H1 (cell line): ENCODE data around the gene ALG6. TPM values are rescaled to one million over a fixed set of nuclear protein-coding genes. Genes with fewer than 3 reads are reported as not detected.

Experiments
- CTCF ChIA-PET: fragments of 300-600 bp; sonication (Branson Sonifier 250); formaldehyde crosslinking; loops from one replicate; lab custom pipeline; 2021; ENCODE audit not compliant: partially characterized antibody; lab: Charles Lee
- POLR2A ChIA-PET: fragments of 300-600 bp; sonication (Branson Sonifier 250); formaldehyde crosslinking; loops from one replicate; lab custom pipeline; 2021; ENCODE audit warnings: inconsistent platforms; ENCODE audit not compliant: partially characterized antibody; lab: Charles Lee
- DNase-seq, 2 experiments: peaks; one replicate each; pipeline versions ENCODE4 v3.0.0 to v3.0.0-alpha.2; 2010 to 2022; ENCODE audit warnings: low spot score in 2 of 2, low read depth in 1 of 2, mixed read lengths in 1 of 2
- FAIRE-seq: peaks from 2 replicates; lab custom pipeline; 2011; peaks lifted over from hg19 to GRCh38; lab: Jason Lieb, UNC
- H2AFZ ChIP-seq: 2 replicates; pipeline ENCODE4 v1.8.1; 2012; ENCODE audit warnings: low read length, inconsistent platforms
- H2AK5ac ChIP-seq: 2 replicates; pipeline ENCODE4 v1.6.1; 2013; ENCODE audit warnings: low read depth, low read length
- H2BK120ac ChIP-seq: replicated peaks from 2 replicates; pipeline ENCODE3; 2013; ENCODE audit warnings: low read depth, low read length, inconsistent platforms
- H2BK12ac ChIP-seq: 2 replicates; pipeline ENCODE4 v1.6.1; 2013; ENCODE audit warnings: low read depth, low read length
- H2BK15ac ChIP-seq: 2 replicates; pipeline ENCODE4 v1.6.1; 2013; ENCODE audit warnings: low read length
- H2BK20ac ChIP-seq: 2 replicates; pipeline ENCODE4 v1.6.1; 2013; ENCODE audit warnings: low read length
- H2BK5ac ChIP-seq: 2 replicates; pipeline ENCODE4 v1.6.1; 2013; ENCODE audit warnings: low read depth, low read length
- H3K14ac ChIP-seq: 2 replicates; pipeline ENCODE4 v1.6.1; 2013; ENCODE audit warnings: inconsistent platforms; ENCODE audit not compliant: insufficient read length
- H3K18ac ChIP-seq: 2 replicates; pipeline ENCODE4 v1.6.1; 2013; ENCODE audit warnings: low read length; ENCODE audit errors: extremely low read depth
- H3K23ac ChIP-seq: 2 replicates; pipeline ENCODE4 v1.6.1; 2013; ENCODE audit warnings: inconsistent platforms; ENCODE audit not compliant: insufficient read length
- H3K23me2 ChIP-seq: 2 replicates; pipeline ENCODE4 v1.6.1; 2013; ENCODE audit warnings: low read depth, low read length
- H3K27ac ChIP-seq: 2 replicates; pipeline ENCODE4 v1.6.1; 2011; ENCODE audit warnings: low read depth, low read length, inconsistent platforms
- H3K27me3 ChIP-seq, 4 experiments: replicated peaks in 1 of 4; 1 replicate in 1 of 4; 2 replicates in 3 of 4; pipeline versions ENCODE4 v1.6.1 to v1.8.1; 2011 to 2013; ENCODE audit warnings: low read length in 3 of 4, mild to moderate bottlenecking in 3 of 4, inconsistent platforms in 2 of 4, mixed read lengths in 2 of 4, moderate library complexity in 1 of 4; ENCODE audit not compliant: control insufficient read depth in 3 of 4, insufficient read depth in 3 of 4; ENCODE audit errors: extremely low read depth in 1 of 4
- H3K36me3 ChIP-seq, 4 experiments: 2 replicates each; pipeline versions ENCODE4 v1.6.1 to v1.8.1; 2011 to 2013; ENCODE audit warnings: mild to moderate bottlenecking in 4 of 4, low read length in 3 of 4, moderate library complexity in 2 of 4, control low read depth in 1 of 4, inconsistent platforms in 1 of 4; ENCODE audit not compliant: insufficient read depth in 4 of 4, control insufficient read depth in 2 of 4
- H3K4ac ChIP-seq: replicated peaks from 2 replicates; pipeline ENCODE3; 2013; ENCODE audit warnings: low read length, low read depth, mixed read lengths, inconsistent platforms; ENCODE audit not compliant: insufficient read length
- H3K4me1 ChIP-seq, 4 experiments: replicated peaks in 1 of 4; 1 replicate in 1 of 4; 2 replicates in 3 of 4; pipeline versions ENCODE4 v1.6.1 to v1.8.1; 2011 to 2013; ENCODE audit warnings: low read length in 3 of 4, inconsistent platforms in 2 of 4, mixed read lengths in 1 of 4; ENCODE audit not compliant: insufficient read depth in 4 of 4, control insufficient read depth in 3 of 4
- H3K4me2 ChIP-seq, 2 experiments: 2 replicates each; pipeline versions ENCODE4 v1.6.1 to v1.8.1; 2011 to 2013; ENCODE audit warnings: low read depth in 2 of 2, low read length in 2 of 2, control low read depth in 1 of 2, inconsistent platforms in 1 of 2, mild to moderate bottlenecking in 1 of 2; ENCODE audit not compliant: insufficient read depth in 1 of 2
- H3K4me3 ChIP-seq, 4 experiments: fragments of 200-600, 300-600 bp in 1 of 4; sonication (generic), shearing (Covaris generic), sonication (Bioruptor Twin) in 1 of 4; 2 replicates each; pipeline versions ENCODE4 v1.5.1 to v1.8.1; 2011 to 2016; ENCODE audit warnings: low read length in 4 of 4, low read depth in 3 of 4, control low read depth in 2 of 4, inconsistent platforms in 2 of 4, mild to moderate bottlenecking in 2 of 4, mixed read lengths in 1 of 4, moderate library complexity in 1 of 4; ENCODE audit not compliant: insufficient read depth in 2 of 4; ENCODE audit errors: extremely low read depth in 1 of 4
- H3K56ac ChIP-seq: replicated peaks from 2 replicates; pipeline ENCODE3; 2013; ENCODE audit warnings: low read depth, mild to moderate bottlenecking, mixed read lengths, low read length, inconsistent platforms; ENCODE audit not compliant: insufficient read length
- H3K79me1 ChIP-seq: 2 replicates; pipeline ENCODE4 v1.6.1; 2013; ENCODE audit warnings: low read depth, low read length, control low read depth
- H3K79me2 ChIP-seq, 2 experiments: 2 replicates each; pipeline versions ENCODE4 v1.6.1 to v1.8.1; 2012 to 2013; ENCODE audit warnings: low read length in 2 of 2, mild to moderate bottlenecking in 2 of 2, inconsistent platforms in 1 of 2; ENCODE audit not compliant: insufficient read depth in 2 of 2, control insufficient read depth in 1 of 2
- H3K9ac ChIP-seq, 4 experiments: replicated peaks in 1 of 4; 1 replicate in 1 of 4; 2 replicates in 3 of 4; pipeline versions ENCODE4 v1.6.1 to v1.8.1; 2011 to 2013; ENCODE audit warnings: low read depth in 3 of 4, low read length in 3 of 4, control low read depth in 2 of 4, mild to moderate bottlenecking in 2 of 4, moderate library complexity in 2 of 4, inconsistent platforms in 1 of 4; ENCODE audit errors: extremely low read depth in 1 of 4
- H3K9me3 ChIP-seq, 2 experiments: 2 replicates each; pipeline versions ENCODE4 v1.6.1 to v1.8.1; 2012 to 2013; ENCODE audit warnings: mild to moderate bottlenecking in 2 of 2, moderate library complexity in 2 of 2, control low read depth in 1 of 2, inconsistent platforms in 1 of 2, low read depth in 1 of 2, low read length in 1 of 2, mixed read lengths in 1 of 2; ENCODE audit not compliant: insufficient read depth in 2 of 2
- H4K20me1 ChIP-seq, 2 experiments: replicated peaks in 1 of 2; 2 replicates each; pipeline versions ENCODE3 to v1.8.1; 2011 to 2013; ENCODE audit warnings: inconsistent platforms in 2 of 2, low read length in 2 of 2, mild to moderate bottlenecking in 1 of 2; ENCODE audit not compliant: insufficient read depth in 2 of 2, control insufficient read depth in 1 of 2
- H4K5ac ChIP-seq: 2 replicates; pipeline ENCODE4 v1.6.1; 2013; ENCODE audit warnings: low read length, low read depth, mixed read lengths, inconsistent platforms; ENCODE audit not compliant: insufficient read length
- H4K8ac ChIP-seq: 2 replicates; pipeline ENCODE4 v1.8.0; 2013; ENCODE audit warnings: mild to moderate bottlenecking, moderate library complexity, low read length, inconsistent platforms; ENCODE audit not compliant: insufficient read depth; ENCODE audit errors: extremely low read depth
- H4K91ac ChIP-seq: replicated peaks from 2 replicates; pipeline ENCODE3; 2013; ENCODE audit warnings: low read length, mixed read lengths, inconsistent platforms; ENCODE audit not compliant: insufficient read length
- ATF2 ChIP-seq: IDR thresholded peaks from 2 replicates; pipeline ENCODE4 v1.6.1; 2012; ENCODE audit warnings: low read length, inconsistent platforms
- EGR1 ChIP-seq: IDR thresholded peaks from 2 replicates; pipeline ENCODE4 v1.6.1; 2011; ENCODE audit warnings: low read depth, low read length, borderline replicate concordance
- YY1 ChIP-seq: IDR thresholded peaks from 2 replicates; pipeline ENCODE4 v1.6.1; 2011; ENCODE audit warnings: low read depth, mild to moderate bottlenecking, low read length
- WGBS, 2 experiments: shearing (Covaris generic) in 1 of 2; methylation state at CpG; one replicate each; pipeline versions ENCODE4 v1.1.6 to v1.1.7; 2013 to 2015; ENCODE audit warnings: low lambda C conversion rate in 2 of 2, mixed read lengths in 2 of 2, inconsistent platforms in 1 of 2, low coverage in 1 of 2, missing lambda C conversion rate in 1 of 2; ENCODE audit not compliant: insufficient replicate concordance in 2 of 2, insufficient coverage in 1 of 2, insufficient read length in 1 of 2; ENCODE audit errors: extremely low coverage in 1 of 2, missing lambda C conversion rate in 1 of 2; 5-methylcytosine and 5-hydroxymethylcytosine counted together
- polyA plus RNA-seq, 7 experiments: library from polyadenylated mRNA; depleted of rRNA in 3 of 7; stranded (reverse) in 5 of 7; unstranded in 2 of 7; fragments of >200 nt in 5 of 7; fragments of 200-250 nt in 2 of 7; gene quantifications; 1 replicate in 5 of 7; 2 replicates in 1 of 7; 4 replicates in 1 of 7; pipeline versions ENCODE4 v1.2.1 to v1.2.3, GENCODE V29; 2011 to 2013; ENCODE audit warnings: missing spikeins in 2 of 7, mixed read lengths in 2 of 7
- total RNA-seq: library from RNA; stranded (reverse); fragmentation: NEBNext Ultra II Directional; extraction: Animal tissue kit (Norgen Biotek cat#: 25700); gene quantifications from 2 replicates; pipeline ENCODE4 v1.2.1, GENCODE V29; 2021

ALG6 gene
- total and polyA plus RNA-seq, 2 of the 8 experiments (the other 6 are each of a cell fraction or from before 2014, with no cell fraction given): 17.8 to 26.8 TPM

- Histone ChIP-seq H3K27me3 (peaks cover 0 to 4% (median 0%) of the 10 kb centered on the region in 4 experiments; a peak in 1 of 7 replicates), H3K79me2 (no peaks in the 10 kb centered on the region), H3K4me1 (peaks cover 0 to 5% (median 3%) of the 10 kb centered on the region in 4 experiments; a peak in 6 of 7 replicates), H3K23ac (no peak overlapping the region), H2BK20ac (no peak overlapping the region), H2BK120ac (no peak overlapping the region), H3K14ac (no peak overlapping the region), H2AK5ac (no peak overlapping the region), H4K20me1 (no peaks in the 10 kb centered on the region), H3K36me3 (no peaks in the 10 kb centered on the region), H3K79me1 (no peaks in the 10 kb centered on the region), H2BK12ac (no peak overlapping the region), H2AFZ (no peak overlapping the region), H3K18ac (no peak overlapping the region), H4K91ac (no peak overlapping the region), H4K5ac (no peak overlapping the region), H3K4ac (no peak overlapping the region), H3K27ac (no peak overlapping the region), H3K4me3 (no peak overlapping the region), H2BK5ac (no peak overlapping the region), H2BK15ac (no peak overlapping the region), H3K56ac (no peak overlapping the region), H4K8ac (no peak overlapping the region), H3K9ac (no peak overlapping the region), H3K23me2 (no peaks in the 10 kb centered on the region), H3K9me3 (no peaks in the 10 kb centered on the region), H3K4me2 (no peak overlapping the region)
- DNase-seq (no peak), FAIRE-seq (no peak)
- POLR2A ChIA-PET: no interaction called here
- no peak for TF ChIP-seq YY1
- no peak for TF ChIP-seq ATF2
- no peak for TF ChIP-seq EGR1
- CTCF ChIA-PET: interaction anchor here (1.4 kb wide), 1 partner anchor 11 kb away, joined by 4 read pairs; no protein-coding TSS in a partner anchor
- WGBS, 2 experiments: 89% methylated on average over 1 of the region's 1 CpG; no CpG with 5 or more reads in 1 of the 2 experiments
Observed at GRCh38 chr1:63362073-63362472, 5.4 kb upstream of the ALG6 start.
